GM12892 (cell line): ENCODE results near the gene MX1.

Experiments
- DNase-seq: peaks from one replicate; pipeline ENCODE4 v3.0.0; 2011; ENCODE audit not compliant: insufficient read length
- FAIRE-seq: peaks from 2 replicates; lab custom pipeline; 2011; peaks lifted over from hg19 to GRCh38; lab: Jason Lieb, UNC
- POLR2A ChIP-seq: IDR thresholded peaks from 2 replicates; pipeline ENCODE4 v1.6.1; 2011; ENCODE audit warnings: low read depth, low read length, control low read depth
- POLR2AphosphoS5 ChIP-seq: IDR thresholded peaks from 2 replicates; pipeline ENCODE4 v1.6.1; 2011; ENCODE audit warnings: low read depth, low read length, control low read depth
- TAF1 ChIP-seq: IDR thresholded peaks from 2 replicates; pipeline ENCODE4 v1.6.1; 2011; ENCODE audit warnings: low read depth, mild to moderate bottlenecking, control low read depth, low read length, borderline replicate concordance

Gene MX1

GRCh38 chr21:41396558-41397075 is 29.4 kb upstream of the MX1 start:
- FAIRE-seq = no peak
- DNase-seq = no peak
- TF ChIP-seq POLR2A (no peak), POLR2AphosphoS5 (no peak), TAF1 (no peak)

- no peak for DNase-seq
- TF ChIP-seq POLR2A = no peak
- no peak for TF ChIP-seq TAF1
- no peak for TF ChIP-seq POLR2AphosphoS5
- FAIRE-seq = no peak
These were observed 28.6 kb upstream of the MX1 start for GRCh38 chr21:41397471-41397891.

GRCh38 chr21:41398251-41398650 is 27.8 kb upstream of the MX1 start:
- DNase-seq = no peak
- no peak for FAIRE-seq
- no peak for TF ChIP-seq POLR2AphosphoS5
- TF ChIP-seq TAF1 = no peak
- TF ChIP-seq POLR2A = no peak

- DNase-seq = no peak
- TF ChIP-seq TAF1 (no peak), POLR2A (no peak), POLR2AphosphoS5 (no peak)
- FAIRE-seq = no peak
These were observed 27.2 kb upstream of the MX1 start for GRCh38 chr21:41398831-41399230.

GRCh38 chr21:41399246-41399800 is 26.7 kb upstream of the MX1 start:
- DNase-seq (no peak), FAIRE-seq (no peak)
- TF ChIP-seq POLR2A (no peak), POLR2AphosphoS5 (no peak), TAF1 (no peak)

GRCh38 chr21:41402231-41402630 is 23.8 kb upstream of the MX1 start:
- FAIRE-seq = no peak
- no peak for TF ChIP-seq TAF1
- TF ChIP-seq POLR2AphosphoS5 = no peak
- no peak for TF ChIP-seq POLR2A
- no peak for DNase-seq

GRCh38 chr21:41402796-41403195 is 23.2 kb upstream of the MX1 start:
- TF ChIP-seq TAF1 (no peak), POLR2AphosphoS5 (no peak; the same call in 1 of the 2 replicates), POLR2A (no peak)
- FAIRE-seq = no peak
- no peak for DNase-seq

- no peak for FAIRE-seq
- no peak for DNase-seq
- TF ChIP-seq TAF1 = no peak
- no peak for TF ChIP-seq POLR2AphosphoS5
- TF ChIP-seq POLR2A = no peak
These were observed 22.7 kb upstream of the MX1 start for GRCh38 chr21:41403331-41403730.

- TF ChIP-seq POLR2A (no peak), POLR2AphosphoS5 (no peak), TAF1 (no peak)
- DNase-seq = no peak
- no peak for FAIRE-seq
These were observed 22.1 kb upstream of the MX1 start for GRCh38 chr21:41403966-41404365.

- FAIRE-seq = no peak
- no peak for DNase-seq
- TF ChIP-seq TAF1 (no peak), POLR2AphosphoS5 (no peak), POLR2A (no peak)
These were observed 20.7 kb upstream of the MX1 start for GRCh38 chr21:41405321-41405720.

GRCh38 chr21:41406340-41406739 is 19.7 kb upstream of the MX1 start:
- FAIRE-seq = no peak
- no peak for TF ChIP-seq POLR2AphosphoS5
- TF ChIP-seq POLR2A = no peak
- TF ChIP-seq TAF1 = no peak
- no peak for DNase-seq
